OCI-LY1 (cell line): Measurements from ENCODE around the gene CHSY1.

ENCODE experiments used
- CTCF ChIP-seq: fragments of 200-600 bp; sonication (generic), shearing (Covaris generic); IDR thresholded peaks from 2 replicates; pipeline ENCODE4 v1.5.1; 2017; ENCODE audit warnings: mild to moderate bottlenecking, antibody characterized with exemption, low read length, moderate library complexity, mixed read lengths
- EZH2 ChIP-seq: fragments of 200-600 bp; sonication (generic), shearing (Covaris generic); IDR thresholded peaks from 2 replicates; pipeline ENCODE4 v1.8.0; 2017; ENCODE audit warnings: borderline replicate concordance, mixed run types, mild to moderate bottlenecking, antibody characterized with exemption, low read length, moderate library complexity, mixed read lengths

DNA sequence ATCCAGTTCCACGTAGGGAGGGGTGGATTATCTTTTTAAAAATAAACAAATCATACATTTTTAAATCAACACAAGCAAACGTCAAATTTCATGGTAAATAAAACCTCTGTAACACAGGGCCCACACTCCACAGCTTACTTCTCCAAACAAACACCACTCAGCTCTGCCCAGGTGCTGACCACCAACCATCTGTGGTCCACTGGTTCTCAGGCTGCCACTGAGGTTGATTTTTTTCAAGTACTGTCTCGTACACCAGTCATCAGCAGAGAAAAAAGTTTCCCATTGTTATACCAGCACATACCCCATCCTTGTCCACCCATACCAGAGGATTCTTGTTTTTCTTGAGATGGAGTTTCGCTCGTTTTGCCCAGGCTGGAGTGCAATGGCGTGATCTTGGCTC is 32.4 kb downstream of the CHSY1 start:
- TF ChIP-seq CTCF (no peak), EZH2 (no peak)
